Keratinocyte (primary cell): ENCODE measurements around the gene RNF182. TPM values are rescaled to one million over a fixed set of nuclear protein-coding genes. Genes with fewer than 3 reads are reported as not detected.
"Not testable (repeated sequence)": the region's sequence is repeated elsewhere in the genome, so short reads cannot be mapped to it uniquely, and the experiment has no call there.

Experiments
- DNase-seq: peaks from one replicate; pipeline ENCODE4 v3.0.0-alpha.2; 2011; ENCODE audit warnings: low read depth, missing footprints, low spot score
- FAIRE-seq: peaks from 2 replicates; lab custom pipeline; 2011; peaks lifted over from hg19 to GRCh38; lab: Jason Lieb, UNC
- H2AFZ ChIP-seq: 2 replicates; pipeline ENCODE4 v1.6.0; 2012; ENCODE audit warnings: low read length, control low read depth, inconsistent platforms; ENCODE audit not compliant: control insufficient read depth
- H3K27ac ChIP-seq: 2 replicates; pipeline ENCODE4 v1.5.1; 2011; ENCODE audit warnings: low read length; ENCODE audit not compliant: control insufficient read depth, insufficient read depth
- H3K27me3 ChIP-seq: 3 replicates; pipeline ENCODE4 v1.6.0; 2011; ENCODE audit warnings: low read length; ENCODE audit not compliant: control insufficient read depth, insufficient read depth; ENCODE audit errors: extremely low read depth
- H3K36me3 ChIP-seq, 2 experiments: 2 replicates in 1 of 2; 3 replicates in 1 of 2; pipeline ENCODE4 v1.5.1; 2011; ENCODE audit warnings: low read length in 2 of 2, mild to moderate bottlenecking in 1 of 2; ENCODE audit not compliant: control insufficient read depth in 2 of 2, insufficient read depth in 2 of 2; ENCODE audit errors: extremely low read depth in 1 of 2
- H3K4me1 ChIP-seq: 3 replicates; pipeline ENCODE4 v1.5.1; 2011; ENCODE audit warnings: low read length; ENCODE audit not compliant: control insufficient read depth, insufficient read depth; ENCODE audit errors: extremely low read depth
- H3K4me2 ChIP-seq: 3 replicates; pipeline ENCODE4 v1.6.0; 2011; ENCODE audit warnings: low read depth, low read length; ENCODE audit not compliant: control insufficient read depth, insufficient read depth; ENCODE audit errors: extremely low read depth
- H3K4me3 ChIP-seq, 3 experiments: fragments of 200-600 bp in 1 of 3; sonication (generic) in 1 of 3; 2 replicates in 2 of 3; 3 replicates in 1 of 3; pipeline ENCODE4 v1.5.1; 2011 to 2016; ENCODE audit warnings: low read length in 3 of 3, mild to moderate bottlenecking in 3 of 3, control low read depth in 2 of 3, inconsistent platforms in 1 of 3, low read depth in 1 of 3, mixed read lengths in 1 of 3, mixed run types in 1 of 3, moderate library complexity in 1 of 3; ENCODE audit not compliant: control insufficient read depth in 2 of 3, insufficient read depth in 2 of 3; ENCODE audit errors: extremely low read depth in 1 of 3
- H3K79me2 ChIP-seq: 2 replicates; pipeline ENCODE4 v1.6.0; 2012; ENCODE audit warnings: low read length; ENCODE audit not compliant: control insufficient read depth, insufficient read depth
- H3K9ac ChIP-seq: 3 replicates; pipeline ENCODE4 v1.6.0; 2011; ENCODE audit warnings: low read length; ENCODE audit not compliant: control insufficient read depth, insufficient read depth; ENCODE audit errors: extremely low read depth
- H3K9me1 ChIP-seq: 3 replicates; pipeline ENCODE4 v1.6.0; 2011; ENCODE audit warnings: low read length; ENCODE audit not compliant: control insufficient read depth, insufficient read depth; ENCODE audit errors: extremely low read depth
- H3K9me3 ChIP-seq: 2 replicates; pipeline ENCODE4 v1.5.1; 2012; ENCODE audit warnings: low read depth, low read length; ENCODE audit not compliant: control insufficient read depth
- H4K20me1 ChIP-seq: 3 replicates; pipeline ENCODE4 v1.6.0; 2011; ENCODE audit warnings: low read length; ENCODE audit not compliant: control insufficient read depth, insufficient read depth; ENCODE audit errors: extremely low read depth
- CTCF ChIP-seq, 3 experiments: IDR thresholded peaks in 1 of 3; conservative IDR thresholded peaks in 1 of 3; optimal IDR thresholded peaks in 1 of 3; 2 replicates in 2 of 3; 3 replicates in 1 of 3; pipeline versions ENCODE3 to v1.5.1; 2011; ENCODE audit warnings: low read length in 3 of 3, mild to moderate bottlenecking in 3 of 3, moderate library complexity in 2 of 3, control low read depth in 1 of 3, inconsistent platforms in 1 of 3; ENCODE audit not compliant: insufficient read depth in 2 of 3; ENCODE audit errors: extremely low read depth in 1 of 3
- EZH2 ChIP-seq: IDR thresholded peaks from one replicate; pipeline ENCODE4 v1.6.1; 2012; ENCODE audit warnings: inconsistent platforms, mild to moderate bottlenecking, low read length, moderate library complexity
- dilution Hi-C: fragments of 300-500 bp; cut with MboI; formaldehyde crosslinking; loops from one replicate; pipeline ENCODE4 v1.7.0; 2020; ENCODE audit warnings: low sequenced_read_pairs; ENCODE audit not compliant: extremely low pct_ligation_motif_present
- polyA plus RNA-seq, 5 experiments: library from polyadenylated mRNA; depleted of rRNA in 3 of 5; stranded (reverse) in 3 of 5; stranded (forward) in 1 of 5; unstranded in 1 of 5; fragments of >200 nt; gene quantifications; 1 replicate in 1 of 5; 2 replicates in 3 of 5; 3 replicates in 1 of 5; pipeline versions ENCODE4 v1.2.1 to v1.2.3, GENCODE V29; 2011 to 2012; ENCODE audit warnings: missing spikeins in 2 of 5, low read depth in 1 of 5, low replicate concordance in 1 of 5

Gene RNF182
- polyA plus RNA-seq, 1 donor (not counting 4 experiments of a cell fraction or from before 2014, with no cell fraction given), result 2.0 TPM

GRCh38 chr6:13971303-13971702 is 46.6 kb downstream of the RNF182 start:
- dilution Hi-C loops, result no loop called here

GRCh38 chr6:13972602-13973001 is 47.9 kb downstream of the RNF182 start:
- H3K4me2 ChIP-seq, H3K9me3 ChIP-seq, H3K4me1 ChIP-seq, H3K9me1 ChIP-seq, H3K79me2 ChIP-seq, FAIRE-seq, dilution Hi-C loops, H3K9ac ChIP-seq, H3K36me3 ChIP-seq, H2AFZ ChIP-seq, H3K27me3 ChIP-seq, H3K4me3 ChIP-seq, H3K27ac ChIP-seq, DNase-seq, H4K20me1 ChIP-seq: not testable (repeated sequence)

More at GRCh38 chr6:13971303-13971702, 46.6 kb downstream of the RNF182 start:
- DNase-seq, result no peak
- no peaks in the 10 kb centered on the region for H4K20me1 ChIP-seq
- no peak overlapping the region for H3K27ac ChIP-seq
- no peaks in the 10 kb centered on the region for H3K79me2 ChIP-seq
- H3K9me3 ChIP-seq, result peaks cover 2% of the 10 kb centered on the region
- no peak for FAIRE-seq
- H3K4me2 ChIP-seq, result no peak overlapping the region
- no peaks in the 10 kb centered on the region for H3K9me1 ChIP-seq
- H3K4me3 ChIP-seq, result no peak overlapping the region
- TF ChIP-seq EZH2 (no peak), CTCF (optimal IDR thresholded peaks at IDR 0.05 in 1 of 3, IDR thresholded peaks at IDR 0.05 in 1 of 3, conservative IDR thresholded peaks at IDR 0.05 in 1 of 3; ENCODE audit: extremely low read depth in 1 of 3, insufficient read depth in 2 of 3, low read length in 3 of 3) (no peak)
- H2AFZ ChIP-seq, result no peak overlapping the region
- H3K27me3 ChIP-seq, result no peaks in the 10 kb centered on the region
- H3K4me1 ChIP-seq, result no peaks in the 10 kb centered on the region
- no peaks in the 10 kb centered on the region for H3K36me3 ChIP-seq
- H3K9ac ChIP-seq, result no peak overlapping the region

GRCh38 chr6:13973422-13973821 is 48.7 kb downstream of the RNF182 start:
- dilution Hi-C loops, result not testable (repeated sequence)

More at GRCh38 chr6:13973422-13973821, 48.7 kb downstream of the RNF182 start:
- FAIRE-seq, DNase-seq, H3K27me3 ChIP-seq, H3K4me2 ChIP-seq, H3K36me3 ChIP-seq, H3K9ac ChIP-seq, H4K20me1 ChIP-seq, H2AFZ ChIP-seq, H3K79me2 ChIP-seq, H3K4me1 ChIP-seq, H3K27ac ChIP-seq, H3K9me1 ChIP-seq, H3K9me3 ChIP-seq, H3K4me3 ChIP-seq: not testable (repeated sequence)
